ENCODE results near the gene PCNP.
"Not testable (repeated sequence)": the region's sequence is repeated elsewhere in the genome, so short reads cannot be mapped to it uniquely, and the experiment has no call there.

The PCNP gene

DNA sequence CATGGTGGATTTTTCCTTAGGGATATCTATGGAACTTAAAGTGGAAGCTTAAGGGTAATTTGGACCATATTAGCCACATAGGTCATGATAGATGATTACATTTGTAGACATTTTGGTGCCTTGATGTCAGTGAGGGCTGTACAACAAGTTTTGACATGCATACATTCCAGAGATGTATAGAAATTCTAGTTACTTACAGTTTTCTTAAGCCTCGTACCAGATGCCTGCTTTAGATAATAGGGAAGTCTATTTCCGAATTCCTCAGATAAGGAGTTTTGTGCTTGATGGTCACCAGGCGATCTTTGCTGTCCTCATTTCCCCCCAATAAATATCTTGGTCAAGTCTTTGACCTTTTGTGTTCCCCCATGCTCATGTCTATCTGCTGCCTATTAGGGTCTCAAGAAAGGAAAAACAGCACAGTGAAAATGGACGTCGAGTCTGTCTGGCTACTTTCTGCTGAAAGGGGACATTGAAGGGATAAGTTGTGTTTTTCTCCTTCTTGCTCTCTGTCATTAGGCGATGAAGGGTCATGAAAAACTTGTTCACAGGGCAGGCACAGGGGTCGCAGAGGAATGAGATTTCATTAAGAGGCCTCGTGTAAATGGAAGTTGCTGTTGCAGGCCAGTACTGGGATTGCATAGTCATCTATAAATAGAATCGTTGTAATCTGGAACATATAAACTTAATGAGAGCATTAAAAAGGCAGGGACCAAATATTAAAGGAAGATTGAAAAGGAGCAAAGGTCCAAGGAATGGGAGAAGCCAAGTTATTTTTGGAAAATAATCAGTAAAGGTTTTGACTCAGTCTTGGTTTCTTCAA lies 41.0 kb upstream of the PCNP start:
- no peak overlapping the region for H3K4me3 ChIP-seq (ENCODE audit: low read length)
- TF ChIP-seq, protein P1, sequence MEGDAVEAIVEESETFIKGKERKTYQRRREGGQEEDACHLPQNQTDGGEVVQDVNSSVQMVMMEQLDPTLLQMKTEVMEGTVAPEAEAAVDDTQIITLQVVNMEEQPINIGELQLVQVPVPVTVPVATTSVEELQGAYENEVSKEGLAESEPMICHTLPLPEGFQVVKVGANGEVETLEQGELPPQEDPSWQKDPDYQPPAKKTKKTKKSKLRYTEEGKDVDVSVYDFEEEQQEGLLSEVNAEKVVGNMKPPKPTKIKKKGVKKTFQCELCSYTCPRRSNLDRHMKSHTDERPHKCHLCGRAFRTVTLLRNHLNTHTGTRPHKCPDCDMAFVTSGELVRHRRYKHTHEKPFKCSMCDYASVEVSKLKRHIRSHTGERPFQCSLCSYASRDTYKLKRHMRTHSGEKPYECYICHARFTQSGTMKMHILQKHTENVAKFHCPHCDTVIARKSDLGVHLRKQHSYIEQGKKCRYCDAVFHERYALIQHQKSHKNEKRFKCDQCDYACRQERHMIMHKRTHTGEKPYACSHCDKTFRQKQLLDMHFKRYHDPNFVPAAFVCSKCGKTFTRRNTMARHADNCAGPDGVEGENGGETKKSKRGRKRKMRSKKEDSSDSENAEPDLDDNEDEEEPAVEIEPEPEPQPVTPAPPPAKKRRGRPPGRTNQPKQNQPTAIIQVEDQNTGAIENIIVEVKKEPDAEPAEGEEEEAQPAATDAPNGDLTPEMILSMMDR (conservative IDR thresholded peaks at IDR 0.05; ENCODE audit: low read length), result no peak
- no peak for DNase-seq (ENCODE audit: low read depth)

GRCh38 chr3:101533603-101533968 lies 40.4 kb upstream of the PCNP start:
- peak; percentile 11 for DNase-seq (ENCODE audit: low read depth)
- no peak overlapping the region for H3K4me3 ChIP-seq (ENCODE audit: low read length)
- TF ChIP-seq, protein P1 (conservative IDR thresholded peaks at IDR 0.05; ENCODE audit: low read length), result no peak

DNA sequence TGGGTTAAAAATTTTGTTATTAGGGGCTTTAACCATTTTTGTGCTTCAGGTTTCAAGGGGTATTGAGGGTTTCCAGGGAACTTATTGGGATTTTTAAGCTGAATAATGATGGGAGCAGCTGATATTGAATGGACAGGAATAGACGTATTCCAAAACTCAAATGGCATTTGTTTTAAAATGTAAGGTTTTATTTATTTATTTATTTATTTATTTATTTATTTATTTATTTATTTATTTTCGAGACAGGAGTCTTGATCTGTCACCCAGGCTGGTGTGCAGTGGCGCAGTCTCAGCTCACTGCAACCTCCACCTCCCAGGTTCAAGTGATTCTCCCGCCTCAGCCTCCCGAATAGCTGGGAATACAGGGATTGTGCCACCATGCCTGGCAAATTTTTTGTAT lies 38.8 kb upstream of the PCNP start:
- no peak overlapping the region for H3K4me3 ChIP-seq (ENCODE audit: low read length)
- no peak for DNase-seq (ENCODE audit: low read depth)
- TF ChIP-seq, protein P1 (conservative IDR thresholded peaks at IDR 0.05; ENCODE audit: low read length), result no peak

DNA sequence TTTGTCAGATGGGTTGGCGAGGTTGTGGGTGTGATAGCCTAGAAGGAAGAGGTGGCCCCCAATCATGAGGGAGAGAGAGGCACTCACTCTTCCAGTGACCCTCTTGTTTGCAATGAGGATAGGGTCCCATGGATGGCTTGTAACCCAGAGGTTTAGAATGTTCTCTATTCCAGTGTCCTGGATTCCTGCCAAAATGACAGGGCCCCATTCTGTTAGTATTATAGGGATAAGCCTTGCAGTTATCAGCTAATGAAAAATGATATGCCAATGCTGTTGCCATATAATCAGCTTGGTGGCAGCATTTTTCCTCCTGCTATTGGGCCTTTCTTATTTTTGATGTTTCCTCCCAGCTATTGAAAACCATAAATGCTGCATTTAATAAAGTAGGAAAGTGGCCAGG lies 37.7 kb upstream of the PCNP start:
- DNase-seq (ENCODE audit: low read depth), result no peak
- no peak overlapping the region for H3K4me3 ChIP-seq (ENCODE audit: low read length)
- TF ChIP-seq, protein P1 (conservative IDR thresholded peaks at IDR 0.05; ENCODE audit: low read length), result no peak

GRCh38 chr3:101536955-101537354 lies 37.0 kb upstream of the PCNP start:
- H3K4me3 ChIP-seq (ENCODE audit: low read length); DNase-seq (ENCODE audit: low read depth): not testable (repeated sequence)

GRCh38 chr3:101542957-101543356 lies 31.0 kb upstream of the PCNP start:
- no peak overlapping the region for H3K4me3 ChIP-seq (ENCODE audit: low read length)
- TF ChIP-seq, protein P1 (conservative IDR thresholded peaks at IDR 0.05; ENCODE audit: low read length), result no peak
- no peak for DNase-seq (ENCODE audit: low read depth)

DNA sequence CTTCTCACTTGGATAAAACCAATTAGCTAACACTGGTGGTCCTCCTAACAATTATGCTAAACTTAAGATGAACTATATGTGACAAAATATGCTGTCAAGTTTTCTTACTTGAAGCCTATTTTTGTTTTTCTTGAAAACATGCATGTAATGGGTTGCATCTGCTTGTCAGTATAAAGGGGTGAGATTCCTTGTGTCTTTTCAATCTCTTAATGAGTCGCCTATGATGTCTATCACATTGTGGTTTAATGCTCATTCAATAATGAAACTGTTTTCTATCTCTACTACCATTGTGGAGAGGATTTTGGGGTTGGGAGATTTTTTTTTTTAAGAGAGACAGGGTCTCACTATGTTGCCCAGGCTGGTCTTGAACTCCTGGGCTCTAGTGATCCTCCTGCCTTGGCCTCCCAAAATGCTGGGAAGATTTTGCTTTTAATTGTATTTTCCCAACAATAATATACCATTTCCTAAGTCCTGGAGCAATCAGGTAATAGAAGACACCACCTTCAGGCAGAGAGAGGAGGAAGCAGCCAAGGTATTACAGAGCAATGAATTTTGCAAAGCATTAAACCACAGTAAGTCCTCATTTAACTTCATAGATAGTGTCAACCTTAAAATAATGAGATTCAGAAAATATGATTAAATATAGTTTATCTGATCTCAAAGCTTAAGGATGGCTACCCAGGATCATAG lies 29.7 kb upstream of the PCNP start:
- no peak overlapping the region for H3K4me3 ChIP-seq (ENCODE audit: low read length)
- TF ChIP-seq, protein P1 (conservative IDR thresholded peaks at IDR 0.05; ENCODE audit: low read length), result no peak
- DNase-seq (ENCODE audit: low read depth), result no peak
